GM12864 (cell line): ENCODE measurements around the gene ZBTB33.

Source experiments
- DNase-seq: peaks from one replicate; pipeline ENCODE4 v3.0.0-alpha.2; 2011; ENCODE audit warnings: low read depth
- H3K4me3 ChIP-seq: 2 replicates; pipeline ENCODE4 v1.5.1; 2011; ENCODE audit warnings: mild to moderate bottlenecking, low read depth, low read length, control low read depth
- TF ChIP-seq, protein P1 (sequence below): IDR thresholded peaks from 2 replicates; pipeline ENCODE4 v1.5.1; 2011; ENCODE audit warnings: low read depth, mild to moderate bottlenecking, moderate library complexity, low read length, control low read depth, inconsistent platforms; ENCODE audit errors: missing control alignments

Gene ZBTB33

DNA sequence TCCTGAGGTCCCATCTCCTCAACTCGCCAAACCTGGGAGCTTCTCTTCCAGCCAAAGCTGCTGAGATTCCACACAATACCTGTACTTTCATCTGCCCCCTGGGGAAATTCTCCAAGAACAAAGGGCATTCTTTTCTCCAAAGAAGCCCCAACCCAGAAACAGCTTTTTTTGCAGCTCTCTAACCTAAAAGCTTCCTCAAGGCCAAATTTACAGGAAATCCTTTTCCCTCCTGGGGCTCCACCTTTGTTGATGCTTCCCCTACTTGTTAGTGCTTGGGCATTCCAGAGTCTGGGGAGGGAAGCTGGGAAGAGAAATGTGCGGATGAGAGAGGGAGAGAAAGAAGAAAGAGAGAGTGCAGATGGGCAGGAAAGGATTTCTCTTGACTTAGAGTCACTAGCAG, 24.3 kb downstream of the ZBTB33 start:
- TF ChIP-seq, protein P1, sequence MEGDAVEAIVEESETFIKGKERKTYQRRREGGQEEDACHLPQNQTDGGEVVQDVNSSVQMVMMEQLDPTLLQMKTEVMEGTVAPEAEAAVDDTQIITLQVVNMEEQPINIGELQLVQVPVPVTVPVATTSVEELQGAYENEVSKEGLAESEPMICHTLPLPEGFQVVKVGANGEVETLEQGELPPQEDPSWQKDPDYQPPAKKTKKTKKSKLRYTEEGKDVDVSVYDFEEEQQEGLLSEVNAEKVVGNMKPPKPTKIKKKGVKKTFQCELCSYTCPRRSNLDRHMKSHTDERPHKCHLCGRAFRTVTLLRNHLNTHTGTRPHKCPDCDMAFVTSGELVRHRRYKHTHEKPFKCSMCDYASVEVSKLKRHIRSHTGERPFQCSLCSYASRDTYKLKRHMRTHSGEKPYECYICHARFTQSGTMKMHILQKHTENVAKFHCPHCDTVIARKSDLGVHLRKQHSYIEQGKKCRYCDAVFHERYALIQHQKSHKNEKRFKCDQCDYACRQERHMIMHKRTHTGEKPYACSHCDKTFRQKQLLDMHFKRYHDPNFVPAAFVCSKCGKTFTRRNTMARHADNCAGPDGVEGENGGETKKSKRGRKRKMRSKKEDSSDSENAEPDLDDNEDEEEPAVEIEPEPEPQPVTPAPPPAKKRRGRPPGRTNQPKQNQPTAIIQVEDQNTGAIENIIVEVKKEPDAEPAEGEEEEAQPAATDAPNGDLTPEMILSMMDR: no peak
- no peak overlapping the region for H3K4me3 ChIP-seq
- DNase-seq: no peak

DNA sequence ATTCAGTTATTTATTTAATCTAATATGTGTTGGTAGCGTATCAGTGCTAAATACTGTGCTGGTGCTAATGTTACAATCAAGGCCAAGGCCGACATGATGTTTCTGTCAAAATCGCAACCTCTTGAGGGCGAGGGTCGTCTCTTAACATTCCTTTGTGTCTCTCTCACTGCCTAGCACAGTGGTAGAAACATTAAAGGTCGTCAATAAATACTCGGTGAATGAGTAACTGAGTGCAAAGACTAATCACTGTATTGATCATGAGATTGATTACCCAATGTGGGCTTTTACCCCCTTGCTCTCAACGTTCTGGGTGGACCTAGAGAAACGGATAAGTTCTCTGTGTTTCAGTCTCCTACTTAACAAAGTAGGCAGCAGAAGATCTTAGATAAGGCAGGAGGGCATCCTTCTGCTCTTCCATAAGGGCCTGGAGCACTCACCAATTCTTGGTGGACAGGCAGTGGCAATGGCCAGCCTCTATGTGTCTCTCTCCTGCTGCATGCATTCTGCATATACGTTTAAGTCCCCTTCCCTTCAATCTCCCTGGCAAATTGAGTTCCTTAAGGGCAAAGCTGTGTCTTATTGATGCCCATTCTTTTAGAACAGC, 30.5 kb downstream of the ZBTB33 start:
- TF ChIP-seq, protein P1: no peak
- DNase-seq: no peak
- no peak overlapping the region for H3K4me3 ChIP-seq

DNA sequence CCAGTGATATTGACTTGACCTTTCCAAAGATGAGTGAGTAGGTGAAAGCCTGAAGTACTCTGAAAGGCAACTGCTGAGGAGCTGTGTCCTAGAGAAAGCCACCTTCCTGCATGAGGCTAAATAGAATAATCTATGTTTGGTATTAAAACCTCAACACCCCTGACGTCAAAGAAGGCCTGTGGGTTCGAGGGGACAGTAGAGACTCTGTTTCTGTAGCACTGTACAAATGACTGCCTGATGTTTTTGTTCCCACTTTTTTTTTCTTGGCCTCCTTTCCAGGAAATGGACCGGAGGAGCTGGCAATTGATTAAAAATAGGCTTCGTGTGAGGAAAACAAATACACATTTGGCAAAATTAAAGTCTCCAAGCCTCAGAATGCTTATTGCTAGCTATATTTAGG, 31.1 kb downstream of the ZBTB33 start:
- no peak overlapping the region for H3K4me3 ChIP-seq
- no peak for DNase-seq
- TF ChIP-seq, protein P1: no peak

DNA sequence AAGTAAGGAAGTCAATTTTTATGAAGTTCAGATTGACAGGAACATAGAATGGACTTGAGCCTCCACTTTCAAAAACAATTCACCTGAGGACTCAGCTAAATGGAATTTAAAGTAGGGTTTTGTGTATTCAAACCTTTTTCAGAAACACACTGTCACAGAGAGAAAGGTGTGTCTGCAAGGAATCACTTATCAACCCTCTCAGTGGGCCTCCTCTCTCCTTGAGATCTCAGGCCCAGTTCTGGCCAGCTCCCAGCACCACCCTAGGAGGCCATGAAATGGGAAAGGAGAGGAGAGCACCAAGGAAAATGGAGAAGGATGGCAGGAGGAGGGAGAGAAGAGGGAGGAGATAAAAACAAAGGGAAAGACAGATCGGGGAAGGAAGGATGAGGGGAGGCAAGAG, 32.1 kb downstream of the ZBTB33 start:
- no peak for DNase-seq
- H3K4me3 ChIP-seq: no peak overlapping the region
- TF ChIP-seq, protein P1: no peak

DNA sequence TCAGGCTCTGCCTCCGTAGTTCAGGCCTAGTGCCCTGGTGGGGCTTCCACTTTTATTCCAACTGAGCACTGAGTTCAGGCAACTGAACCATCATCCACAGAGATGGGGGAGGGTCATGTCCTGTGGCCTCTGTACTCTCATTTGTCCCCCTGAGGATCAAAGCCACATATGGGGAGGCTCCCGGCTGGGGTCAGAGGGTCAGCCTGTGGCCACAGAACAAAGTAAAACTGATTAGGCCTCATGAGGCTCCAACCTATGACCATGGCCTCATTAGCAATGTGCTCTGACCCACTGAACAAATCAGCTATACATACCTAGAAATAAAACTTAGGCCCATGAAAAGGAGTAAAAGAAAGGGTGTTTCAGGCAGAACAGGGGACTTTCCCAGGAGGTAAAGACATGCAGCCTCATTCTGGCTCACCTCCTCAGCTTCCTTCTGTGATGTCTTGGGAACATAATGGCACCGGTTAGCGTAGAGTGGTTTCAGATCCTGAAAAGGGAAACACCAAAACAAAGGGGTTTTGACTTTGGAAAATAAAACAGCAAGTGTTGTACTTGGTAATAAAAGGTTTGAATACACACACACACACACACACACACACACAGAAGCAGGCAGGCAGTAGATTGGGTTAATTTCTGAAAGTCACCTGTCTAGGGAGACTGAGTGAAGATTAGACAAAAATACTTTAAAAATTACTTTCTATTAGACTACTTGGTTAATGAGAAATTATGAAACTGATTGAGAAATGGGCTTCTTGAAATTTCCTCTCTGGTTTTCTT, 36.3 kb downstream of the ZBTB33 start:
- TF ChIP-seq, protein P1: no peak
- H3K4me3 ChIP-seq: no peak overlapping the region
- no peak for DNase-seq

DNA sequence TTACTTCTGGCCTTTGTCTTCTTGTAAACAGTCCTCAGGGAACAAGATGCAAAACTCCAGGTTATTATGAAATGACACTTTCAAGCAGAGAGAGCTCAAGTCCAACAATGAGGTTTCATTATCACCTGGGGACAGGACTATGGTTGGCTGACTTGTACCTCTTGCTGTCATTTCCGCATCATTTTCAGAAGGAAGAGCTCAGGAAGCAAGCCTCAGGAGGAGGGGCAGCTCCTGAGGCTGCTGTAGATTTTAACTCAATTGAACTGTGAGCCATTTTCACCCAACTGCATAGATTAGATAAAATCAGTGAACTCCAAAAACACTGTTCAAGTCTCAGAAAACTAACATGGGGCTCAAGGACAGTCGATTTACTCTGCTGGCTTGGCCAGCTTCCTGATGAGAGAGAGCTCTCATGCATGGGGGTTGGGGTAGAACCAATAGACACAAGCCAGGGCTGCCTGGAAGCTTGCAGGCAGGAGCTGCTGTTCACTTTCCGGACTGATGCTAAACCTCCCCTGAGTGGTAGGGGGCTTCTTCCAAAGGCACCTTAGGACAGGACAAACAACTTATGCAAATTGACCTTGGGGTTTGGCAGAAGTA, 37.0 kb downstream of the ZBTB33 start:
- DNase-seq: no peak
- TF ChIP-seq, protein P1: no peak
- no peak overlapping the region for H3K4me3 ChIP-seq
